Body of pancreas (tissue), 4 donors: ENCODE measurements around the gene GRHL3.

Experiments used
- POLR2A ChIP-seq, 3 donors: fragments of 450-650 bp; IDR thresholded peaks; one replicate each; pipeline ENCODE4 v1.6.1; 2016; ENCODE audit warnings: antibody characterized with exemption in 3 of 3, mild to moderate bottlenecking in 2 of 3
- TF ChIP-seq, protein P1 (sequence below), 7 experiments: fragments of 450-650 bp in 4 of 7; fragments of 200-600 bp in 3 of 7; sonication (generic) in 3 of 7; IDR thresholded peaks; one replicate each; pipeline ENCODE4 v1.5.1; 2016 to 2019; ENCODE audit warnings: antibody characterized with exemption in 7 of 7

GRCh38 chr1:24351247-24351646 lies 32.1 kb downstream of the GRHL3 start:
- TF ChIP-seq, protein P1, sequence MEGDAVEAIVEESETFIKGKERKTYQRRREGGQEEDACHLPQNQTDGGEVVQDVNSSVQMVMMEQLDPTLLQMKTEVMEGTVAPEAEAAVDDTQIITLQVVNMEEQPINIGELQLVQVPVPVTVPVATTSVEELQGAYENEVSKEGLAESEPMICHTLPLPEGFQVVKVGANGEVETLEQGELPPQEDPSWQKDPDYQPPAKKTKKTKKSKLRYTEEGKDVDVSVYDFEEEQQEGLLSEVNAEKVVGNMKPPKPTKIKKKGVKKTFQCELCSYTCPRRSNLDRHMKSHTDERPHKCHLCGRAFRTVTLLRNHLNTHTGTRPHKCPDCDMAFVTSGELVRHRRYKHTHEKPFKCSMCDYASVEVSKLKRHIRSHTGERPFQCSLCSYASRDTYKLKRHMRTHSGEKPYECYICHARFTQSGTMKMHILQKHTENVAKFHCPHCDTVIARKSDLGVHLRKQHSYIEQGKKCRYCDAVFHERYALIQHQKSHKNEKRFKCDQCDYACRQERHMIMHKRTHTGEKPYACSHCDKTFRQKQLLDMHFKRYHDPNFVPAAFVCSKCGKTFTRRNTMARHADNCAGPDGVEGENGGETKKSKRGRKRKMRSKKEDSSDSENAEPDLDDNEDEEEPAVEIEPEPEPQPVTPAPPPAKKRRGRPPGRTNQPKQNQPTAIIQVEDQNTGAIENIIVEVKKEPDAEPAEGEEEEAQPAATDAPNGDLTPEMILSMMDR (IDR thresholded peaks at IDR 0.05) = no peak
- no peak for TF ChIP-seq POLR2A (IDR thresholded peaks at IDR 0.05)
